HG03039 (cell line): ENCODE data around the gene BRF1.
"Not testable (repeated sequence)": the region's sequence is repeated elsewhere in the genome, so short reads cannot be mapped to it uniquely, and the experiment has no call there.

ENCODE experiments used
- ATAC-seq: cut with Tn5 transposase; IDR thresholded peaks from one replicate; pipeline ENCODE4 v1.9.1; 2021; ENCODE audit warnings: mild to moderate bottlenecking, moderate library complexity; ENCODE audit not compliant: unreplicated experiment

BRF1 gene, protein sequence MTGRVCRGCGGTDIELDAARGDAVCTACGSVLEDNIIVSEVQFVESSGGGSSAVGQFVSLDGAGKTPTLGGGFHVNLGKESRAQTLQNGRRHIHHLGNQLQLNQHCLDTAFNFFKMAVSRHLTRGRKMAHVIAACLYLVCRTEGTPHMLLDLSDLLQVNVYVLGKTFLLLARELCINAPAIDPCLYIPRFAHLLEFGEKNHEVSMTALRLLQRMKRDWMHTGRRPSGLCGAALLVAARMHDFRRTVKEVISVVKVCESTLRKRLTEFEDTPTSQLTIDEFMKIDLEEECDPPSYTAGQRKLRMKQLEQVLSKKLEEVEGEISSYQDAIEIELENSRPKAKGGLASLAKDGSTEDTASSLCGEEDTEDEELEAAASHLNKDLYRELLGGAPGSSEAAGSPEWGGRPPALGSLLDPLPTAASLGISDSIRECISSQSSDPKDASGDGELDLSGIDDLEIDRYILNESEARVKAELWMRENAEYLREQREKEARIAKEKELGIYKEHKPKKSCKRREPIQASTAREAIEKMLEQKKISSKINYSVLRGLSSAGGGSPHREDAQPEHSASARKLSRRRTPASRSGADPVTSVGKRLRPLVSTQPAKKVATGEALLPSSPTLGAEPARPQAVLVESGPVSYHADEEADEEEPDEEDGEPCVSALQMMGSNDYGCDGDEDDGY

DNA sequence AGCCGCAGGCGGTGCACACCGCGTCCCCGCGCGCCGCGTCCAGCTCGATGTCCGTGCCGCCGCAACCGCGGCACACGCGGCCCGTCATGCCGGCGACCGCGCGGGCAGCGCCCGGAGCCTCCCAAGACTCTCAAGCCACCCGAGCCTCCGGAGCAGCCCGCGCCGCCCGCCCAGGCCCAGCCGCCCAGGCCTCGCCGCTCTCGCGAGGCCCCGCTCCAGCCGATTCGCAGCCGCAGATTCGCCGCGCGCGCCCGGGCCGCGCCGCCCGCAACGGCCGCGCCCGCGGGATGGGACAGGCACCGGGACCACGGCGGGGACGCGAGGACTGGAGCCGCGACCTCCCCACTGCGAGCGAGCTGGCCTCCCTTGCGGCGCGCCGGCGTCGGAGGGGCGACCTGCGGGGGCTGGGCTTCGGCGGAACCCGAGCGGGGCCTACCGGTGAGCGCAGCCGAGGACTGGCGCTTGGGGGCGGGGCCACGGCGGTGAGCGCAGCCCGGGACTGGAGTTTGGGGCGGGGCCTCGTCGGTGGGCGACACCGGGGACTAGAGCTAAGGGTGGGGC, at the start of gene BRF1:
Gene BRF1, minus strand, starts transcription at position 460 of the 561 bp plus-strand sequence. Its CDS starts 372 bp downstream, at position 88.
- peak; percentile 81 for ATAC-seq

DNA sequence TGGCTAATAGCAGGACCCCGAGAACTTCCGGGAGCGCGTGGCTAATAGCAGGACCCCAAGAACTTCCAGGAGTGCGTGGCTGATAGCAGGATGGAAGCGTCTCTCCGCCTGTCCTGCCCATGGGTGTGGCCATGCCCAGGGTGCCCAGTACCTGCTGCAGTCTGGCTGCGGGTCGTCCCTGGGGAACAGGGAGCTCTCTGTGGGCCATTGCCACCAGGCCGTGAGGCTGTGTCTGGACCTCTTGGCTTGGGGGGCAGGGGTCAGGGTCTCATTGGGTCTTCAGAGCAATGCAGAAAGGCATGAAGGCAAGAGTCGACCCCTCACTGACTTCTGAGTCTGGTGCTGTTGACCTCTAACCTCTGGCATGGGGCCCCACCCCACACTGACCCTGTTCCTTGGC, 49.2 kb upstream of the BRF1 start:
- no peak for ATAC-seq

DNA sequence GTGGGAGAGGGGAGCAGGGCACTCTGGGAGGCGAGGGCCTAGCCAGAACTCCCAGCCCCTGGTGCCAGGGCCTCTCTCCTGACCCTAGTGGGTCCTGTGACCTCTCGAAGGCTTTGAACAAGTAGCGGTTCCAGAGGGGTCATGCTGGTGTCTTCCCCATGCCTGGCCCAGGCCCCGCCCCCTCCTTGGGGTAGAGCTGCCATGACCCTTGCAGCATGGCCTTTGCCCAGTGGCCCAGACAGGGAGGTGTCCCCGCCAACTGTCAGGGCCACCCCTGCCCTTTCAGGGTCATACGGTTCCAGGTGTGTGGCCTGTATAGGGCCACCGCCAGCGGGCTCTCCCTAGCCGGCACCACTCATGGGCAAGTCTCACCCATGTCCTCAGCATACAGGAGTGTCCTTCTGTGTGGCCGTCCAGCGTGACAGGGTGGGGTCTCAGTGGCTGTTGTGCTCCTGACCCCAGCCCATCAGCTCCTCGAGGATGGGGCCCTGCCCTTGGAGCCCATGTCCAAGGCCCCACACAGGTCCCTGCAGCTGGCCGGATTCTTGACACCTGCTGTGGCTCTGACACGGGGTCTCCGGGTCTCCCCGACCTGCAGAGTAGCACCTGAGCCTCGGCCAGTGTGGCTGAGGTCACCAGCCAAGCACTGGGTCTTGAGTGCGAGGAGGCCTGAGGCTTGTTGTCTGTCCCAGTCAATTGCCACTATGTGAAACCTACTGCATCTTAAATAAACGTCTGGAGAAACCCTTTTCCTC, 48.3 kb upstream of the BRF1 start:
- ATAC-seq: no peak

DNA sequence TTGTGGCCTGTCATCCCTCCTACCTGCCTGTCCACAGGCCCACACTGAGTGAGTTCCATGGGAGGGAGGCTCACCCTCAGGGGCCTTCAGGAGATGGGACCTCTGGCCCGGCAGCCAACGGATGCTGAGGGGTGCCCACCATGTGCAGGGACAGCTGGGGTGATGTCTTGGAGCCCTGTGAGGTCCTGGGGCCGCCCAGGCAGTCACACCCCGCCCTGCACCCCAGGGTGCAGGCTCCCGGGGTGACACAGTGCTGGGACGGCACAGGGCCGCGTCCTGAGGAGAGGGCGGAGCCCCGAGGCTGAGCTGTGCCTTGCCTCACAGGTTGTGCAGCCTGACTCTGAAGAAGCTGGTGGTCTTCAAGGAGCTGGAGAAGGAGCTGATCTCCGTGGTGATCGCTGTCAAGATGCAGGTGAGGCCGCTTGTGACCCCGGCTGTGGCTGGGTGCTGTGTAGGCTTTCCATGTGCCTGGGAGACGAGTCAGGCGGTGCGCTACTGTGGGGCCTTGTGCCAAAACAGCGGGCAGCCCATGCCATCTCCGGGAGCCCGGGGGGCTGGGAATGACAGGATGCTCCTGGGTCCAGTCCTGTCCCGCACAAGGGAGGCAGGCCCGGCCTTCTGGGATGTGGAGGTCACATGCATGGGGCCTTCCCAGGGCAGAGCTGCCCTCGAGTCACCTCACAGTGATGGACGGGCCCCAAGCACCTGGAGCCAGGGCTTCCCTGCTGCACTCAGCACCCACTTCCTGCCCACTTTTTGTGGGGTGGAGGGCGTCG, 47.6 kb upstream of the BRF1 start:
- ATAC-seq: no peak

DNA sequence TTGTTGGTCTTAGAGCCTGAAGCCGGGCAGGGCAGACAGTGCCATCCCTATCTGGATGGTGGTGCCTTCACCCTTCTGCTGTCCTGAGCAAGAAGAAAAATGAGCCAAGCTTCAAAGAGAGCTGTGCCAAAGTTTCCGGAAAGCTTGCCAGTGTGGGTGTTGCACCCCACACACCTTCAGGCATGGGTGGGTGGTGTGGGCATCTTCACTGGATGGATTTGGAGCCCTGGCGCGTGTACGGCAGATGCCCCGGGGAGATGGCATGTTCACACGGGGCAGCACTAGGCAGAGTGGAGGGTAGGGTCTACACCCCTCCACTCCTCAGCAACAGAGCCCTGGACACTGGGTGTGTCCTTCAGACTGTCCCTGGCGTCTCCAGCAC, 46.8 kb upstream of the BRF1 start:
- no peak for ATAC-seq

DNA sequence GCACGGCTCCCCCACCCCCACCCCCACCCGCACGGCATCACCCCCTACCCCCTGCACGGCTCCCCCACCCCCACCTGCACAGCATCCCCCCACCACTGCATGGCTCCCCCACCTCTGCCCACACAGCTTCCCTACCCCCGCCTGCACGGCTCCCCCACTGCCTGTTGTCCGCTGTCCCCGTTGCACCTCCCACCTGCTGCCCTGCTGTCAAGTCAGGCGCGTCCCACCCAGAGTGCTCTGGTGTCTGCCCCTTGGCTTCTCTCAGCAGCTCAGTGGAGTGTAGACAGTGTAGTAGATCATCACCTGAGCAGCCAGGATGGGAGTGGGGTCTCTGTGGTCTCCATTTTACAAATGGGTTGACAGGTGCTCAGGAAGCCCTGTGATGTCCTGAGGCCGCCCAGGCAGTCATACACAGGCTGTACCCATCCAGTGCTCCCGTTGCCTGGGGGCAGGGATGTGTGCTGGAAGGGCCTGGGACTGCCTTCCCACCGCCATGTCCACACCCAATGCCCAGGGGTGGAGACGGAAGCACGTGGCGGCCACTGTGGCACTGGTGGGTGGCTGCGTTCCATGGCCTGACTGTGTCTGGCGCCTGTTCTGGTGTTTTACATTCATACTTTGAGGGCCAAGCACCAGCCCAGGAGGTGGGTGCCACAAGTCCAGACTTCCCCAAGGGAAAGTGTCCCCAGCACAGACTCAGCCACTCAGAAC, 46.2 kb upstream of the BRF1 start:
- ATAC-seq: no peak

DNA sequence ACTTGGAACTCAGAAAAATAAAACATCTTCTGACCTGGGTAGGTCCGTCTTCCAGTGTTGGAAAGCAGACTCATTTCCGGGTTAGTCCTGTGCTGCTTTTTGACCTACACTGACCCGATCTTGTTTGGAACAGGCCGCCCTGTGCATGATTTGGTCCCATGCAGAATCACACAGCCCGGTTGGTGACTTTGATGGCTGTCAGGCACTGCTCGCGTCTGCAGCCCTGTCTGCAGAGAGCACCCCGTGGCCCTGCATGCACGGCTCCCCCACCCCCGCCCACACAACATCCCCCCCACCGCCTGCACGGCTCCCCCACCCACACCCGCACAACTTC, 45.4 kb upstream of the BRF1 start:
- ATAC-seq: no peak

DNA sequence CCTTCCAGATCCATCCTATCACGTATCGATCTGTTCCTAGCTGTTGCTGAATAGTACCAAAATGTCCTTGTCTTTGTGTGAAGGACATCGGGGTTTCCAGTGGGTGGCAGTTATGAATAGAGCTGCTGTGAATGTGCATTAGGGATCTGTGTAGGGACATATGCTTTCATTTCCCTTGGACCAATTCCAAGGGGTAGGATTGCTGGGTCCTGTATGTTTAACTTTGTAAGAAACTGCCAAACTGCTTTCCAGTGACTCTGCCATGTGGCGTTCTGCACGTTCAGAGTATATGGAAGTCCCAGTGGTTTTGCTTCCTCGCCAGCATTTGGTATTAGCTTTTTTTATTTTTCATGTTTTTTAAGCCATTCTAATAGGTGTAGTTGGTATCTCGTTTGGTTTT, 42.4 kb upstream of the BRF1 start:
- no peak for ATAC-seq

DNA sequence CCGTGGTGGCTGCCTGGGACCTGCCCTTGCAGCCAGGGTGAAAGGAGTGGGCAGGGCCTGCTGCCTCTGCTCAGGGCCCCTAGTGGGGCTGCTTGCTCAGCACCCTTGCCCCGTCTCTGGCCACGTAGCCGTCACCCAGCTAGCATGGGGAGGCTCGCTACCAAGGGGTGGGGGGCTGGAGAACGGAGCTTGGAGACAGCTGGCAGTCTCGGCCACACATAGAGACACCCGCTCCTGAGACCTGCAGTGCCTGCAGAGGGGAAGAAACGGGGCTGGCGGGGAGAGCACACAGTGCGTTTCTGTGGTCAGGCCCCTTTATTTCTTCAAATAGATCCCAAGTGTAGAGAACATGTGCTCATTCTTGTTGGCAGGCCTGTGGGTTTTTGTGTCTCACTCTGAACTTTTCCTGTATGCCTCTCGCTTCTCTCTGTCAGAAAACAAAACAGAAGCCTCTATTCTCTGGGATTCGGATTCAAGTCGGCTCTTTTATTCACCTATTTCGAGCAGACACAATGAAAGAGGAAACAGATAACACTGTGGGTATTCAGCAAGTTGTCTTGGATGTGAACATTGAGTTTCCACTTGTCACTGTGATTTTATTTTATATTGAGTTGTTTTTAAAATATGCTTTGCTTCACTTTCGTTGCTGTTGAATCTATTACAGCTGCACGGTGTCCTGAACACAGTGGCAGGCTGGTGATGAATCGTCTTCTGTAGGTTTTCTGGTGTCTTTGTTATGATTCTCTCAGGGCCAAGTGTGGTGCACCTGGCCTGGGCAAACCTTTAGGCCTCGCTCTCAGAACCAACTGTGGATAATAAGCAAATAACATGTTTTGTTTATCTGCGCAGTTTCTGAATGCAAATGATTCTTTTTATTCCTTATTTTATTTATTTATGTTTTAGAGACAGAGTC, 40.3 kb upstream of the BRF1 start:
- no peak for ATAC-seq

DNA sequence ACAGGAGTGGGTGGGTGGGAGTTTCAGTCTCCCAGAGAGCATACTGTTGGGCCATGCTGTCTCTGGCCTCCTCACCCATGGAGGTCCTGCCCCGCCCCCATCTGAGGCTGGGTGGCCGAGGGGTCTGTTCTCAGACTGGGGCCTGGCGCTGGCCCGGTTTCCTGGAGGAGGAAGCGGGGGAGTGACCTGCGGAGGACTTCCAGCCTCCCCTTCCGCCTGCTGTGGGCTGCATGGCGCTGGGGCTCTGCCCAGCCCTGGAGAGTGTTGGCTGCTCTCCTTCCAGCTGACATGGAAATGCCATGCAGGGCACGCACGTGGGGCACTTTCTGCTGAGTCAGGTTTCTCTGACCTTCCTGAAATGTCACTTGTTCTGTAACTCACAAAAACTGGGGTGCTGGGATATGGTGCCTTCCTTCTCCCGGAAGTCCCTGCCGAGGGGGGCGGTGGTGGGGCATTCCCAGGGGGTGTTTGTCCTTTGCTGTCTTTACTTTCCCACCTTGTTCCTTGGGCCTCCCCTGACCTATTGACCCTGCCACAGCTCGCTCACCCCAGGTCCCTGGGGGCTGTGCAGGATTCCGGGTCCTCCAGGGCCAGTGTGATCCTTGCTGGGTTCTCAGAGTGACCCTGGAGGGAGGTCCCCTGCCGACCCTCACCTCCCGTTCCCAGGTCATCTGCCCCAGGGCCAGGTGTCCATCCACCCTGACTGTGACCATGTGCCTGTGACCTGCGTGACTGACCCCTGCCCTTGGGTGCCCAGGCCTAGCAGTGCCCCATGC, 37.4 kb upstream of the BRF1 start:
- ATAC-seq: no peak

DNA sequence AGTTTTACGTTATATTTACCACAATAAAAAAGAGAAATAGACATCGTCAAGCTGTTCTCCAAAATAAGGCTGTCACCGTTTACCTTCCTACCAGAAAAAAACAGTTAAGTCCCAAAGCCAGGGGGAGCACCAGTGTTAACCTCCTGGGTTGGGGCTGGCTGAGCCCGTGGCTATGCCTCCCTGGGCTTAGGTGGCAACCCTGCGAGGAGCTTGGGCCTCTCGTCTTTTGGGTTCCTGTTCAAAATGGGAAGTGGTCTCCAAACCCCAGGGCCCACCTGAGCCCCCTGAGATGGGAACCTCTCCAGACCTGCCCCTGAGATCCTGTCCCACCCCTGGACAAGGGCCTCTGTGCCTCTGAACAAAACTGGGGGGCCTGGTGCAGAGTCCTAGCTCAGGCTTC, 36.6 kb upstream of the BRF1 start:
- ATAC-seq: no peak

DNA sequence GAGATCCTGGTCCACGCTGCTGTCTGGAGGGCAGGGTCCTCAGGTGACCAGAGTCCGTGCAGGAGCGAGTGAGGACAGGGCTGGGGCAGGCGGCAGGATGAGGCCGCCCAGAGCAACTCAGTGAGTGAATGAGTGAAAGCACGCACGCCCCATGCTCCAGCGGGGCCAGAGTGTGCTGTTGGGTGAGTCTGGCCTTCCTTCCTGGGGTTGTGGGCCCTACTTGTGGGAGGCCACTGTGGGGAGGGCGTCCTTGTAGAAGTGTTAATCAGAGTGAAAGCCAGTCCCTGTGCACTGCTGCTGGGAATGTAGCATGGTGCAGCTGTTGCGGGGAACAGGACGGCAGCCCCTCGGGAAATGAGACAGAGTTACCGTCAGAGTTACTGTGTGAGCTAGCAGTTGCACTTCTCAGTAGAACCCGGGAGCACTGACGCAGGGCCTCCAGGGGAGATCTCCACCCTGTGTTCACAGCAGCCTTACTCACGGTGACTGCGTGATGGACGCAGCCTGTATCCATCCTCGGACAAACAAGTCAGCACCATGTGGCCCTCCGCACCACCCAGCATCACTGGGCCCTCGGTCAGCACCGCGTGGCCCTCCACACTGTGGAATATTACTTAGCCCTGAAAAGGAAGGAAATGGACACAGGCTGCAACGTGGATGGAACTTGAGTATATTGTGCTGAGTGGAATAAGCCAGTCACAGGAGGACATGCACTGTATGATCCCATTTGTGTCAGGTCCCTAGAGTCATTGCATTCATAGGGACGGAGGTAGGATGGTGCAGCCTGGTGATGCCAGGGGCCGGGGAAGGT, 35.9 kb upstream of the BRF1 start:
- ATAC-seq: no peak

DNA sequence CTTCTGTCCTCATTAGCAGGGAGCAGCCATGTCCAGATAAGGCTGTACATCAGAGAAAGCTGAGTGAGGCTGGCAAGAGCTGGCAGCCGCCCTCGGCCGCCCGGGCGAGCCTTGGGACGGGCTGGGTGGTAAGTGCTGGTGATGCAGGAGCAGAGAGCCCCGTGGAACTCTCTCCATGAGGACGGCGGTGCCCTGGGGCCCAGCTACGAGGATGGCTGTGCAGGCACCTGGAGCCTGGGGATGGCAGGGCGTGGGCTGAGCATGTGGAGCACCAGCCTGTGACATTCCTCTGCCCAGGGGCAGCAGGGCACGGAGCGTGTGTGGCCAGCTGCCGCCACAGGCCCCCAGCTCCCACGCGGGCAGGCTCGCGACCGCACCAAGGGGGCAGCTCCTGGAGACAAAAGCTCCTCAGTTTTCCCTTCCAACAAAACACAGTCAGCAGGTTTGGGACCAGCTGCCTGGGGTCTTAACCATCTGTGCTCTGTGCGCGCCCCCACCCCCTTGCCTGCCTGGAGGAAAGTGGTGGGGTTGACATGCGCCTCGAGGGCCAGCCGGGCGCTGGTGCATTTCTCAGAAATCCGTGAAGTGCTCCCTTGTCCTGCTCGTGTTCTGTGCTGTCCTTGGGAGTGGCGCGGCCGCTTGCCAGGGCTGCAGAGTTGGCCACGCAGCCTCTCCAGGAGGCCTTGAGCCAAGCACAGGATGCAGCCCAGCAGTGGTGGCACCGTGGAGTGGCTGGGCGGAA, 35.1 kb upstream of the BRF1 start:
- ATAC-seq: no peak

DNA sequence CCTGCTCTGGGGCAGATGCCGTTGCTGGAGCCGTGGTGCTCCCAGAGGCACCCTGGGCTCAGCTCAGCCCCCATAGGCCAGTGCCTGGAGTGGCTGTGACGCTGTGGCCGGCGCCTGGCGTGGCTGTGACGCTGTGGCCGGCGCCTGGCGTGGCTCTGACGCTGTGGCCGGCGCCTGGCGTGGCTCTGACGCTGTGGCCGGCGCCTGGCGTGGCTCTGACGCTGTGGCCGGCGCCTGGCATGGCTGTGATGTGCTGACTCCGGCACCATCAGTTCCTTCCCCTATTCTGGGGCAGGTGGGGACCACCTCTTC, 34.4 kb upstream of the BRF1 start:
- ATAC-seq: not testable (repeated sequence)

DNA sequence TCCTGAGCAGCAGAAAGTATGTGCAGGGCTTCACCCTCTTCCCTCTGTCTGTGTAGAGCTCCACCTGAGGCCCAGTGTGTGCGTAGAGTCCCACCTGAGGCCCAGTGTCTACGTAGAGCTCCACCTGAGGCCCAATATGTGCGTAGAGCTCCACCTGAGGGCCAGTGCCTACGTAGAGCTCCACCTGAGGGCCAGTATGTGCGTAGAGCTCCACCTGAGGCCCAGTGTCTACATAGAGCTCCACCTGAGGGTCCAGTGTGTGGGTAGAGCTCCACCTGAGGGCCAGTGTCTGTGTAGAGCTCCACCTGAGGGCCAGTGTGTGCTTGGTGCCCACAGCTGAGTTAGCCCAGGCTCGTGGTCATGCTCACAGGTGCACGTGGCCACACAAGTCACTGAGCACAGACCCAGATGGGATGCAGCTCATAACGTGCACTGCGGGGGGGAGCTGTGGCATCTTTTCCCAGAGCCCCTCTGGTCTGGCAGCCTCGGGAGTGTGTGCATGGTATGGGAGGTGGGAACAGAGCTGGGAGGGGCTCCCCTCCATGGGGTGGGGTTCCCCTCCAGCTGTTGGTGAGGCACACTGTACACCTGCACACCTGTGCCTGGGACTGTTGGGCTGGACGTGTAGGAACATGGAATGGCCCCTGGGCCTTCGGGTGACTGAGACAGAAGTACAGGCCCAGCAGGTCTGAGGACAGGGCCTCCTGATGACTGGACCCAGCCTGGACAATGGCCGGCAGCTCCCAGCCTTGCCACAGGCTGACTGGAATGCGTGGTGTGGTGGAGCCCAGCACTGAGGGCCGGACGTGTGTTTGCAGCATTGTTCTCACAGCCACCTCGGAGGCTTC, 33.8 kb upstream of the BRF1 start:
- ATAC-seq: no peak
